HFF-Myc (cell line): ENCODE results near the gene NOX5.

ENCODE experiments used
- DNase-seq: peaks from one replicate; pipeline ENCODE4 v3.0.0-alpha.2; 2011; ENCODE audit warnings: low read depth; ENCODE audit errors: extremely low read depth
- H3K4me3 ChIP-seq: replicated peaks from 2 replicates; pipeline ENCODE4 v1.5.1; 2011; ENCODE audit warnings: low read depth, mild to moderate bottlenecking, control low read depth, low read length
- TF ChIP-seq, protein P1 (sequence below): IDR thresholded peaks from 2 replicates; pipeline ENCODE4 v1.5.1; 2012; ENCODE audit warnings: mild to moderate bottlenecking, low read depth, low read length, control low read depth; ENCODE audit errors: missing control alignments

The NOX5 gene

DNA sequence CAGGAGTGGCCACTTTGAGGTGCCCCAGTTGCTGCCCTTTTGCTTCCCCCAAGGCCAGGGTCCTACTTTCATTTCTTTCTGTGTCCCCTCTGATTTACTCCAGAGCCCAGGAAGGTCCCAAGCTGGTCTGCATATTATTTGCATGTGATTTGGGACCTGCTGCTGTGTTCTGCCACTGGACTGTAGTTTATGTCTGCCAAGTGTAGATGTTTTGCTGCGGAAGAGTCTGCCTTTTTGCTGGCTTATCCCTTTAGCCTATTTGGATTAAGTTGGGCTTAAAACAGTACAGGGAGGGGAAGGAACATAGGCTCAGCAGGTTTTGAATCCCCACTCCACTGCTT, 21.4 kb downstream of the NOX5 start:
- TF ChIP-seq, protein P1, sequence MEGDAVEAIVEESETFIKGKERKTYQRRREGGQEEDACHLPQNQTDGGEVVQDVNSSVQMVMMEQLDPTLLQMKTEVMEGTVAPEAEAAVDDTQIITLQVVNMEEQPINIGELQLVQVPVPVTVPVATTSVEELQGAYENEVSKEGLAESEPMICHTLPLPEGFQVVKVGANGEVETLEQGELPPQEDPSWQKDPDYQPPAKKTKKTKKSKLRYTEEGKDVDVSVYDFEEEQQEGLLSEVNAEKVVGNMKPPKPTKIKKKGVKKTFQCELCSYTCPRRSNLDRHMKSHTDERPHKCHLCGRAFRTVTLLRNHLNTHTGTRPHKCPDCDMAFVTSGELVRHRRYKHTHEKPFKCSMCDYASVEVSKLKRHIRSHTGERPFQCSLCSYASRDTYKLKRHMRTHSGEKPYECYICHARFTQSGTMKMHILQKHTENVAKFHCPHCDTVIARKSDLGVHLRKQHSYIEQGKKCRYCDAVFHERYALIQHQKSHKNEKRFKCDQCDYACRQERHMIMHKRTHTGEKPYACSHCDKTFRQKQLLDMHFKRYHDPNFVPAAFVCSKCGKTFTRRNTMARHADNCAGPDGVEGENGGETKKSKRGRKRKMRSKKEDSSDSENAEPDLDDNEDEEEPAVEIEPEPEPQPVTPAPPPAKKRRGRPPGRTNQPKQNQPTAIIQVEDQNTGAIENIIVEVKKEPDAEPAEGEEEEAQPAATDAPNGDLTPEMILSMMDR: no peak

DNA sequence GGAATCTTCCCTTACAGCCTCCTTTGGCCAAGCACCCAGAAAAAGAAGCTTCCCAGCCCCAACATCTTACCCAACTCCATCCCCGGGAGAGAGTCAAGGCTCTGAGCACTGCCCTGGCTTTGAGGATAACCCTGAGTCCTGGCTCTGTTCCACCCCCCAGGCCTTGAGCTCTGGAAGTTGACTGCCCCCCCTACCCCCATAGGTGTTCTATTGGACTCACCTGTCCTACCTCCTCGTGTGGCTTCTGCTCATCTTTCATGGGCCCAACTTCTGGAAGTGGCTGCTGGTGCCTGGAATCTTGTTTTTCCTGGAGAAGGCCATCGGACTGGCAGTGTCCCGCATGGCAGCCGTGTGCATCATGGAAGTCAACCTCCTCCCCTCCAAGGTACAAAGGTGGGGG, 22.3 kb downstream of the NOX5 start:
- no peak for DNase-seq
- TF ChIP-seq, protein P1: no peak
- H3K4me3 ChIP-seq: no peak overlapping the region

More for the DNA sequence above, 21.4 kb downstream of the NOX5 start:
- no peak overlapping the region for H3K4me3 ChIP-seq
- DNase-seq: no peak

DNA sequence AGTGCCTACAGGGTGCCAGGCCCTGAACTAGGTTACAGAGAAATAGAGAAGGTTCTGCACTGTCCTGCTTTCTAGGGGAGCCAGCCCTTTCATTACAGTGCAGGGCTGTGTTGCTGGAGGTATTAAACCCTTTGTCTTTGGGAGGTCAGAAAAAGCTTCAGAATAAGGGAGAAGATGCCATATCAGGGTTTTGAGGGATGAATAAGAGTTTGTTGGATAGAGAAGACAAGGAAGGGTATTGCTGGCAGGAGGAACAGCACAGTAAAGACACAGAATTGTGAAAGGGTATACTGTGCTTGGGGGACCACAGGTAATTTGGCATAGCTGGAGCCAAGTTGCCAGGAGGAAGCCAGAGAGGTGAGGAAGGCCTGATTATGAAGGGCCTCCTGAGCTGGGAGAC, 23.0 kb downstream of the NOX5 start:
- no peak overlapping the region for H3K4me3 ChIP-seq
- no peak for DNase-seq
- TF ChIP-seq, protein P1: no peak

DNA sequence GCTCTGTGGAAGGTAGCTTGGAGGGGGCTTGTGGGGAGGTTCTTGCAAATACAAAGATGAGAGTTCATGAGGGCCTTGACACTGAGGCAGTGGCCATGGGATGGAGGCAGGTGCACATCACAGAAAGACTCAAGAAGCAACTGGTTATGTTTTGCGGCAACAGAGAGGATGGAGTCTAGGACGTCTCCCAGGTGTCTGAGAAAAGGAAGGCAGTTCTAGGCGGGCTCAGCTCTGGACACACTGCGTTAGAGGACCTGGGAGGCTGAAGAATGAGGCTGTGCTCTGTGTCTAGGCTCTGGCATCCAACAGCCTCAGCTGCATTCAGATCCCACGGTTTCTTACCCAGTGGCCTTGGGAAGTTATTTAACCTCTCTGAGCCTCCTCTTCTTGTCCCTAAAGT, 23.5 kb downstream of the NOX5 start:
- TF ChIP-seq, protein P1: no peak
- H3K4me3 ChIP-seq: no peak overlapping the region
- no peak for DNase-seq

DNA sequence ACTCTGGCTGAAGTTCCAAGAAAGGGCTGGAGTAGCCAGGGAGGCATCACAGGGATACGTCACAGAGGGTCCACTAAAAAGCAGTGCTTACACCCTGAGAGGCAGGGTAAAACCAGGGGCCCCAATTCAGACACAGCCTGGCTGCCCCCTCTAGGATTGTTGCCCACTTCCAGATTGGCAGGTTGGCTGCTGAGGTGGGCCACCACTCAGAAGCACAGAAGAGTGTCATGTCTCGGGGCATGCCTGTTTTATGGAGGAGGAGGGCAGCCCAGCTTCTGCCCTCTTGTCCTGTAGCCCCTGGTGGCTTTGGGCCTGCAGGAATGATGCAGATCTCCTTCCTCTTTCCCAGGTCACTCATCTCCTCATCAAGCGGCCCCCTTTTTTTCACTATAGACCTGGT, 24.0 kb downstream of the NOX5 start:
- H3K4me3 ChIP-seq: no peak overlapping the region
- TF ChIP-seq, protein P1: no peak
- DNase-seq: no peak

DNA sequence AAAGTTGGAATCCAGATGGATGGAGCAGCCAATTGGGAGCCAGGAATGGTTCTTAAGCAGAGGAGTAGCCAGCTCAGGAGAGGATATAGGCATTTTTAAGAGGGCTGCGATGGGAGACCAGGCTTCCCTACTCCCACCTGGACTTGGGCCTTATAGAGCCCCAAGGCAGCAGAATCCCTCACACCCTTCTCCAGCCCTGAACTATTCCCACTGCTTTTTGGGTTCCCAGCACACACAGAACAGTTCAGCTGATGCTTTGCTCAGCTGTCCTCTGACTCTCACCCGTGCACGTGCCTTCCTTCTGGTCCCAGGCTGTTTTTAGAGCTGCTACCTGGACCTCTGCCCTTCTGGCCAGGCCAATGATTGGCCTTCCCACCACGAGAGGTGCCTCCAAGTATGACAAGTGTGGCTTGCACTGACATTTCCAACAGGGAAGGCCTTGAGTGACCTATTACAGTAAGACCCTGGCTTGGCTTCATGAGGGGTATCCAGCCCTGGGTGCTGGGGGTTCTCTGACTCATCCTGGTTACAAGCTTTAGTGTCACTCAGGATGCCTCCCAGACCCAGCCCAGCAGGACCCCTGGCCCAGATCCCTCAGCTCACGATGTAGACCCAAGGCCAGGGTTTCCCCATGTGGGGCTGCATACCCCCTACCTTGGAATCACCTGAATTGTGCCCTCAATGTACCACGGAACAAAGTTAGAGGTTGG, 25.2 kb downstream of the NOX5 start:
- no peak for DNase-seq
- no peak overlapping the region for H3K4me3 ChIP-seq
- TF ChIP-seq, protein P1: no peak

DNA sequence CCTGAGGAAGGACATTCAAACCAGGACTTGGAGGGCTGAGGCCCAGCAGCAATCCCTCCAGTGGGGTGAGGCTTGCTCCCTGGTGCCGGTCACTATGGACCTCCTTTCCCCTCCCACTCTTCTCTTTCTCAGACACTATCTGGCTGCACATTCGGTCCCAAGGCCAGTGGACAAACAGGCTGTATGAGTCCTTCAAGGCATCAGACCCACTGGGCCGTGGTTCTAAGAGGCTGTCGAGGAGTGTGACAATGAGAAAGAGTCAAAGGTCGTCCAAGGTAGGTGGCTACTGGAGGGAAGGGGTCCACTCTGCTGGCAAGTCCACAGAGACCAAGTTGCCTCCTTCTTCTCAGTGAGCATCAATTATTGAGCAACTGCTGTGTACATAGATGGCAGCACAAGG, 28.0 kb downstream of the NOX5 start:
- no peak overlapping the region for H3K4me3 ChIP-seq
- no peak for DNase-seq
- TF ChIP-seq, protein P1: no peak
